GM18907 (cell line): ENCODE data around the gene SFI1.
"Not testable (repeated sequence)": the region's sequence is repeated elsewhere in the genome, so short reads cannot be mapped to it uniquely, and the experiment has no call there.

Experiments
- ATAC-seq: cut with Tn5 transposase; IDR thresholded peaks from one replicate; pipeline ENCODE4 v1.9.1; 2021; ENCODE audit warnings: mild to moderate bottlenecking, moderate library complexity; ENCODE audit not compliant: unreplicated experiment

Gene SFI1

GRCh38 chr22:31540166-31540565, 43.8 kb downstream of the SFI1 start:
- ATAC-seq, result not testable (repeated sequence)

- no peak for ATAC-seq
Measured at GRCh38 chr22:31540966-31541365, 44.6 kb downstream of the SFI1 start.

GRCh38 chr22:31544481-31545480, 48.4 kb downstream of the SFI1 start:
- no peak for ATAC-seq

GRCh38 chr22:31550871-31551370, 54.6 kb downstream of the SFI1 start:
- ATAC-seq, result no peak

- no peak for ATAC-seq
Measured at GRCh38 chr22:31556627-31557203, 60.4 kb downstream of the SFI1 start.

GRCh38 chr22:31558546-31558945, 62.2 kb downstream of the SFI1 start:
- not testable (repeated sequence) for ATAC-seq

- no peak for ATAC-seq
Measured at GRCh38 chr22:31561238-31561887, 65.0 kb downstream of the SFI1 start.

- no peak for ATAC-seq
Measured at GRCh38 chr22:31561970-31562369, 65.6 kb downstream of the SFI1 start.

GRCh38 chr22:31566484-31566883, 70.1 kb downstream of the SFI1 start:
- no peak for ATAC-seq

GRCh38 chr22:31567196-31567595, 70.9 kb downstream of the SFI1 start:
- ATAC-seq, result no peak

- no peak for ATAC-seq
Measured at GRCh38 chr22:31567702-31568101, 71.4 kb downstream of the SFI1 start.

- ATAC-seq, result no peak
Measured at GRCh38 chr22:31569126-31569525, 72.8 kb downstream of the SFI1 start.

- no peak for ATAC-seq
Measured at GRCh38 chr22:31572939-31573338, 76.6 kb downstream of the SFI1 start.

- no peak for ATAC-seq
Measured at GRCh38 chr22:31574055-31574670, 77.8 kb downstream of the SFI1 start.

GRCh38 chr22:31575190-31575589, 78.9 kb downstream of the SFI1 start:
- ATAC-seq, result no peak

GRCh38 chr22:31577711-31578110, 81.4 kb downstream of the SFI1 start:
- ATAC-seq, result no peak

- no peak for ATAC-seq
Measured at GRCh38 chr22:31578171-31578570, 81.8 kb downstream of the SFI1 start.

GRCh38 chr22:31579835-31580242, 83.5 kb downstream of the SFI1 start:
- ATAC-seq, result no peak

- ATAC-seq, result no peak
Measured at GRCh38 chr22:31583861-31584485, 87.6 kb downstream of the SFI1 start.

- no peak for ATAC-seq
Measured at GRCh38 chr22:31584804-31585160, 88.4 kb downstream of the SFI1 start.
